Nephron progenitor cell (in vitro differentiated cells): ENCODE data around the gene ELF4.

ENCODE experiments used
- DNase-seq: peaks from one replicate; pipeline ENCODE4 v3.0.0; 2021
- H3K27ac Mint-ChIP-seq: 2 replicates; pipeline ENCODE4 v1.8.0; 2021; ENCODE audit warnings: mild to moderate bottlenecking, moderate library complexity, mixed read lengths
- H3K27me3 Mint-ChIP-seq: 2 replicates; pipeline ENCODE4 v1.8.0; 2021; ENCODE audit warnings: mild to moderate bottlenecking, low read depth, mixed read lengths; ENCODE audit not compliant: poor library complexity
- H3K36me3 Mint-ChIP-seq: 2 replicates; pipeline ENCODE4 v1.8.0; 2021; ENCODE audit warnings: low read depth, mixed read lengths
- H3K4me1 Mint-ChIP-seq: 2 replicates; pipeline ENCODE4 v1.8.0; 2021; ENCODE audit warnings: mixed read lengths
- H3K4me3 Mint-ChIP-seq: 2 replicates; pipeline ENCODE4 v1.8.0; 2021; ENCODE audit warnings: mild to moderate bottlenecking, moderate library complexity, mixed read lengths
- H3K9me3 Mint-ChIP-seq: 2 replicates; pipeline ENCODE4 v1.8.0; 2021; ENCODE audit warnings: mild to moderate bottlenecking, moderate library complexity, mixed read lengths
- CTCF ChIP-seq: fragments of 200-600 bp; sonication (generic); IDR thresholded peaks from 2 replicates; pipeline ENCODE4 v1.5.0; 2021; ENCODE audit warnings: antibody characterized with exemption

ELF4 gene

GRCh38 chrX:130085551-130086446 lies 24.5 kb downstream of the ELF4 start:
- peaks cover 52% of the 10 kb centered on the region for H3K4me1 Mint-ChIP-seq
- peaks cover 36% of the 10 kb centered on the region for H3K9me3 Mint-ChIP-seq
- TF ChIP-seq CTCF: no peak
- no peaks in the 10 kb centered on the region for H3K36me3 Mint-ChIP-seq
- no peak for DNase-seq
- no peak overlapping the region for H3K4me3 Mint-ChIP-seq
- peak overlapping the region; percentile 54 for H3K27ac Mint-ChIP-seq
- H3K27me3 Mint-ChIP-seq: peaks cover 7% of the 10 kb centered on the region

GRCh38 chrX:130084631-130085237 lies 25.6 kb downstream of the ELF4 start:
- no peak overlapping the region for H3K27ac Mint-ChIP-seq
- no peak overlapping the region for H3K4me3 Mint-ChIP-seq
- peaks cover 56% of the 10 kb centered on the region for H3K4me1 Mint-ChIP-seq
- no peak for TF ChIP-seq CTCF
- H3K27me3 Mint-ChIP-seq: peaks cover 4% of the 10 kb centered on the region
- H3K9me3 Mint-ChIP-seq: peaks cover 34% of the 10 kb centered on the region
- no peaks in the 10 kb centered on the region for H3K36me3 Mint-ChIP-seq
- no peak for DNase-seq

- Mint-ChIP-seq H3K27me3 (peaks cover 4% of the 10 kb centered on the region), H3K4me1 (peaks cover 57% of the 10 kb centered on the region), H3K27ac (peak overlapping the region; percentile 62), H3K36me3 (no peaks in the 10 kb centered on the region), H3K4me3 (peak overlapping the region; percentile 37), H3K9me3 (peaks cover 35% of the 10 kb centered on the region)
- no peak for DNase-seq
- no peak for TF ChIP-seq CTCF
These were observed 26.5 kb downstream of the ELF4 start for GRCh38 chrX:130083656-130084382.

- peaks cover 4% of the 10 kb centered on the region for H3K27me3 Mint-ChIP-seq
- TF ChIP-seq CTCF: no peak
- peaks cover 57% of the 10 kb centered on the region for H3K4me1 Mint-ChIP-seq
- H3K36me3 Mint-ChIP-seq: no peaks in the 10 kb centered on the region
- peak overlapping the region; percentile 10 for H3K4me3 Mint-ChIP-seq
- H3K27ac Mint-ChIP-seq: peak overlapping the region; percentile 62
- DNase-seq: no peak
- H3K9me3 Mint-ChIP-seq: peaks cover 40% of the 10 kb centered on the region
These were observed 27.2 kb downstream of the ELF4 start for GRCh38 chrX:130083107-130083490.

- peaks cover 57% of the 10 kb centered on the region for H3K4me1 Mint-ChIP-seq
- no peak overlapping the region for H3K27ac Mint-ChIP-seq
- no peak overlapping the region for H3K4me3 Mint-ChIP-seq
- DNase-seq: no peak
- peaks cover 35% of the 10 kb centered on the region for H3K9me3 Mint-ChIP-seq
- peaks cover 4% of the 10 kb centered on the region for H3K27me3 Mint-ChIP-seq
- TF ChIP-seq CTCF: no peak
- H3K36me3 Mint-ChIP-seq: no peaks in the 10 kb centered on the region
These were observed 27.8 kb downstream of the ELF4 start for GRCh38 chrX:130082244-130083106.
